SK-N-SH (cell line): ENCODE data around the gene DCDC1. TPM values are rescaled to one million over a fixed set of nuclear protein-coding genes. Genes with fewer than 3 reads are reported as not detected.

Source experiments
- CTCF ChIA-PET: fragments of 300-600, 350-600 bp; formaldehyde crosslinking; extraction: SDS; loops from one replicate; lab custom pipeline; 2021; lab: Yijun Ruan, JAX
- POLR2A ChIA-PET: fragments of 350-600 bp; sonication (Branson Sonifier 250); formaldehyde crosslinking; extraction: SDS; loops from one replicate; lab custom pipeline; 2020; ENCODE audit warnings: antibody characterized with exemption, inconsistent platforms; lab: Yijun Ruan, JAX
- DNase-seq: peaks from one replicate; pipeline ENCODE4 v3.0.0; 2012
- H2AFZ ChIP-seq: fragments of 200-600 bp; sonication (generic); 2 replicates; pipeline ENCODE4 v1.8.1; 2016; ENCODE audit warnings: antibody characterized with exemption, mild to moderate bottlenecking, low read depth
- H3F3A ChIP-seq: fragments of 200-600 bp; sonication (generic); replicated peaks from 2 replicates; pipeline ENCODE3; 2016; ENCODE audit warnings: antibody characterized with exemption, mild to moderate bottlenecking; ENCODE audit not compliant: insufficient read depth
- H3K27ac ChIP-seq, 2 experiments: fragments of 200-500 bp in 1 of 2; fragments of 200-600 bp in 1 of 2; sonication (Bioruptor generic) in 1 of 2; sonication (generic), shearing (Covaris generic) in 1 of 2; 2 replicates each; pipeline versions ENCODE4 v1.5.1 to v1.6.1; 2014 to 2016; ENCODE audit warnings: low read depth in 2 of 2, inconsistent platforms in 1 of 2, low read length in 1 of 2, mild to moderate bottlenecking in 1 of 2, mixed read lengths in 1 of 2
- H3K27me3 ChIP-seq: fragments of 200-600 bp; sonication (generic), shearing (Covaris generic); 2 replicates; pipeline ENCODE4 v1.6.1; 2016; ENCODE audit warnings: mixed run types; ENCODE audit not compliant: insufficient read depth
- H3K36me3 ChIP-seq, 2 experiments: fragments of 200-500 bp in 1 of 2; fragments of 200-600 bp in 1 of 2; sonication (Bioruptor generic) in 1 of 2; sonication (generic) in 1 of 2; replicated peaks in 1 of 2; 2 replicates each; pipeline versions ENCODE3 to v1.5.1; 2014 to 2016; ENCODE audit warnings: low read length in 1 of 2, mild to moderate bottlenecking in 1 of 2; ENCODE audit not compliant: insufficient read depth in 2 of 2, control insufficient read depth in 1 of 2
- H3K4me1 ChIP-seq, 2 experiments: fragments of 200-500 bp in 1 of 2; fragments of 200-600 bp in 1 of 2; sonication (Bioruptor generic) in 1 of 2; sonication (generic), shearing (Covaris generic) in 1 of 2; 2 replicates each; pipeline versions ENCODE4 v1.5.1 to v1.6.1; 2014 to 2016; ENCODE audit warnings: low read depth in 1 of 2, low read length in 1 of 2, mixed run types in 1 of 2; ENCODE audit not compliant: insufficient read depth in 2 of 2, control insufficient read depth in 1 of 2
- H3K4me2 ChIP-seq: fragments of 200-600 bp; sonication (generic), shearing (Covaris generic); 2 replicates; pipeline ENCODE4 v1.6.1; 2017; ENCODE audit warnings: mixed run types
- H3K4me3 ChIP-seq, 2 experiments: fragments of 200-500 bp in 1 of 2; fragments of 200-600 bp in 1 of 2; sonication (Bioruptor generic) in 1 of 2; sonication (generic), shearing (Covaris generic) in 1 of 2; 2 replicates each; pipeline versions ENCODE4 v1.5.1 to v1.8.1; 2014 to 2016; ENCODE audit warnings: low read depth in 2 of 2, inconsistent platforms in 1 of 2, low read length in 1 of 2, mild to moderate bottlenecking in 1 of 2, mixed read lengths in 1 of 2, moderate library complexity in 1 of 2
- H3K79me2 ChIP-seq: fragments of 200-600 bp; sonication (generic); 2 replicates; pipeline ENCODE4 v1.8.1; 2017; ENCODE audit warnings: mild to moderate bottlenecking; ENCODE audit not compliant: insufficient read depth
- H3K9ac ChIP-seq: fragments of 200-600 bp; sonication (generic); 2 replicates; pipeline ENCODE4 v1.6.1; 2017; ENCODE audit warnings: mixed run types
- H3K9me2 ChIP-seq: fragments of 200-600 bp; sonication (generic); 2 replicates; pipeline ENCODE4 v1.6.1; 2017; ENCODE audit warnings: mixed run types
- H3K9me3 ChIP-seq: fragments of 200-600 bp; sonication (generic); 2 replicates; pipeline ENCODE4 v1.6.1; 2017; ENCODE audit warnings: mixed run types, mild to moderate bottlenecking, moderate library complexity
- H4K20me1 ChIP-seq: fragments of 200-600 bp; sonication (generic); 2 replicates; pipeline ENCODE4 v1.6.1; 2017; ENCODE audit warnings: mild to moderate bottlenecking, mixed run types; ENCODE audit not compliant: insufficient read depth
- CHD2 ChIP-seq: fragments of 150-350 bp; IDR thresholded peaks from 2 replicates; pipeline ENCODE4 v1.6.1; 2018; ENCODE audit warnings: low read length; ENCODE audit not compliant: partially characterized antibody
- ELF1 ChIP-seq: IDR thresholded peaks from 2 replicates; pipeline ENCODE4 v1.4.0; 2012
- GABPA ChIP-seq: IDR thresholded peaks from 2 replicates; pipeline ENCODE4 v1.4.0; 2012; ENCODE audit warnings: low read depth, mild to moderate bottlenecking
- NRF1 ChIP-seq: IDR thresholded peaks from 2 replicates; pipeline ENCODE4 v1.6.1; 2012; ENCODE audit warnings: low read depth, mild to moderate bottlenecking, low read length
- POLR2AphosphoS5 ChIP-seq: IDR thresholded peaks from 2 replicates; pipeline ENCODE4 v1.6.1; 2012; ENCODE audit warnings: low read depth, low read length
- RCOR1 ChIP-seq: fragments of 150-350 bp; IDR thresholded peaks from 2 replicates; pipeline ENCODE4 v1.6.1; 2017; ENCODE audit warnings: antibody characterized with exemption, low read length
- RXRA ChIP-seq: IDR thresholded peaks from 2 replicates; pipeline ENCODE4 v1.4.0; 2012; ENCODE audit warnings: low read depth, mild to moderate bottlenecking, borderline replicate concordance
- SMC3 ChIP-seq: IDR thresholded peaks from 2 replicates; pipeline ENCODE4 v1.6.1; 2012; ENCODE audit warnings: low read depth, low read length, improper control_type of control experiment
- TCF12 ChIP-seq: IDR thresholded peaks from 2 replicates; pipeline ENCODE4 v1.4.0; 2012
- WGBS: methylation state at CpG from one replicate; pipeline ENCODE4 v1.1.6; 2017; ENCODE audit warnings: low lambda C conversion rate; 5-methylcytosine and 5-hydroxymethylcytosine counted together
- polyA plus RNA-seq, 3 experiments: library from polyadenylated mRNA; depleted of rRNA; stranded (reverse); fragments of >200 nt; gene quantifications; 2 replicates each; pipeline ENCODE4 v1.2.3, GENCODE V29; 2012
- TF ChIP-seq, protein P1 (sequence below): IDR thresholded peaks from 2 replicates; pipeline ENCODE4 v1.4.0; 2012; ENCODE audit warnings: low read depth, borderline replicate concordance
- TF ChIP-seq, protein P2 (sequence below): fragments of 200-600 bp; sonication (generic); IDR thresholded peaks from 2 replicates; pipeline ENCODE4 v1.6.1; 2017; ENCODE audit warnings: antibody characterized with exemption, mild to moderate bottlenecking, moderate library complexity
- TF ChIP-seq, protein P3 (sequence below): IDR thresholded peaks from 2 replicates; pipeline ENCODE4 v1.4.0; 2012; ENCODE audit warnings: low read depth, borderline replicate concordance
- TF ChIP-seq, protein P4 (sequence below): fragments of 150-350 bp; IDR thresholded peaks from 2 replicates; pipeline ENCODE4 v1.6.1; 2016; ENCODE audit warnings: mild to moderate bottlenecking, low read depth, low read length
- TF ChIP-seq, protein P5 (sequence below): IDR thresholded peaks from 2 replicates; pipeline ENCODE4; 2012
- TF ChIP-seq, protein P6 (sequence below): IDR thresholded peaks from 2 replicates; pipeline ENCODE4 v1.6.1; 2012; ENCODE audit warnings: mild to moderate bottlenecking, low read depth, low read length, moderate library complexity

The DCDC1 gene
- polyA plus RNA-seq, 1 of the 3 experiments (the other 2 are of a cell fraction) = 0.12 TPM

DNA sequence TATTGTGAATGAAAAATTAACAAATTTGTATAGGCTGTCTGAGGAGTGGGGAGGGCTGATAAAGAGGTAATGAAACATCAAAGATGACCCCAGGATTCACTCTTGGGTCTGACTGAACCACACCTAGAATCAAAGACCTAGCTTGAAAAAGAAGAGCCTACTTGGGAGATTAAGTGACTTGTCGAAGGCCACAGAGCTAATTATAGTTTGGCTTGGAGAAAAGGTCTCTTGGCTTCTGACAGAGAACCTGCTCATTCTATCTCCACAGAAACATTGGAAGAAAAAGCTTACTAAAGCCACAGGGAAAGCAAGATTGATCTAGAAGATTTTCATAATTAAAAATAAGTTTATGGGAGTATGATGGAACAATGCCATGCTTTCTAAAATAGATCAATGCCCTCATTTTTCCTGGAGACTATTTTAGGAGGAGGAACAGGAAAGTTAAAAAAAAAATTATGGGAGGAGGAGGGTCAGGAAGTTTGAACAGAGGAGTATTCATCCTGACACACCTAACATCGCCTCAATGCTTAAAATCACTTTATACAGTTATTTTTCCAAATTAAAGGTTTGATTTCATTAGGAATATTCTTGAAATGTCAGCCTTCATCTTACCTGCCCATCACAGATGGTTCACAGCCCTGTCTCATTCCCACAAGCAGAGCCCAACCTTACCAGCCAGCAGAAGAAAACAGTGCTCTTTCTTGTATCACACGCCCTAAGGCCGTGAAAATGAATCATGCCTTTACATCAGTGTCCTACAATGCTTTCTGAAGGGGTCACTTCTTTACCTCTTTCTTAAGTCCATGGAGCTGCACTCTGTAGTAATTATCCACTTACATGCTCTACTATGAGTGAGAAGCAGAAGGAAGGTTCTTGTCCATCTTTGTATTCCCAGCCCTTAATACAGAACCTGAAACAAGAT, 552.3 kb downstream of the DCDC1 start:
- 5% methylated on average over 4 of the region's 4 CpGs for WGBS
- Histone ChIP-seq H2AFZ (no peak overlapping the region), H3K36me3 (no peaks in the 10 kb centered on the region), H3K4me1 (peaks cover 0 to 19% of the 10 kb centered on the region in 2 experiments; a peak in 2 of 4 replicates), H3K4me2 (no peak overlapping the region), H3K9ac (no peak overlapping the region), H3K79me2 (no peaks in the 10 kb centered on the region), H3K27ac (no peak overlapping the region), H3F3A (no peaks in the 10 kb centered on the region), H3K27me3 (no peaks in the 10 kb centered on the region), H4K20me1 (no peaks in the 10 kb centered on the region), H3K4me3 (no peak overlapping the region), H3K9me3 (no peaks in the 10 kb centered on the region), H3K9me2 (no peaks in the 10 kb centered on the region)
- POLR2A ChIA-PET = no interaction called here
- CTCF ChIA-PET = no interaction called here
- no peak for DNase-seq
- TF ChIP-seq, protein P1, sequence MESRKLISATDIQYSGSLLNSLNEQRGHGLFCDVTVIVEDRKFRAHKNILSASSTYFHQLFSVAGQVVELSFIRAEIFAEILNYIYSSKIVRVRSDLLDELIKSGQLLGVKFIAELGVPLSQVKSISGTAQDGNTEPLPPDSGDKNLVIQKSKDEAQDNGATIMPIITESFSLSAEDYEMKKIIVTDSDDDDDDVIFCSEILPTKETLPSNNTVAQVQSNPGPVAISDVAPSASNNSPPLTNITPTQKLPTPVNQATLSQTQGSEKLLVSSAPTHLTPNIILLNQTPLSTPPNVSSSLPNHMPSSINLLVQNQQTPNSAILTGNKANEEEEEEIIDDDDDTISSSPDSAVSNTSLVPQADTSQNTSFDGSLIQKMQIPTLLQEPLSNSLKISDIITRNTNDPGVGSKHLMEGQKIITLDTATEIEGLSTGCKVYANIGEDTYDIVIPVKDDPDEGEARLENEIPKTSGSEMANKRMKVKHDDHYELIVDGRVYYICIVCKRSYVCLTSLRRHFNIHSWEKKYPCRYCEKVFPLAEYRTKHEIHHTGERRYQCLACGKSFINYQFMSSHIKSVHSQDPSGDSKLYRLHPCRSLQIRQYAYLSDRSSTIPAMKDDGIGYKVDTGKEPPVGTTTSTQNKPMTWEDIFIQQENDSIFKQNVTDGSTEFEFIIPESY = no peak
- TF ChIP-seq TCF12 = no peak
- TF ChIP-seq, protein P2, sequence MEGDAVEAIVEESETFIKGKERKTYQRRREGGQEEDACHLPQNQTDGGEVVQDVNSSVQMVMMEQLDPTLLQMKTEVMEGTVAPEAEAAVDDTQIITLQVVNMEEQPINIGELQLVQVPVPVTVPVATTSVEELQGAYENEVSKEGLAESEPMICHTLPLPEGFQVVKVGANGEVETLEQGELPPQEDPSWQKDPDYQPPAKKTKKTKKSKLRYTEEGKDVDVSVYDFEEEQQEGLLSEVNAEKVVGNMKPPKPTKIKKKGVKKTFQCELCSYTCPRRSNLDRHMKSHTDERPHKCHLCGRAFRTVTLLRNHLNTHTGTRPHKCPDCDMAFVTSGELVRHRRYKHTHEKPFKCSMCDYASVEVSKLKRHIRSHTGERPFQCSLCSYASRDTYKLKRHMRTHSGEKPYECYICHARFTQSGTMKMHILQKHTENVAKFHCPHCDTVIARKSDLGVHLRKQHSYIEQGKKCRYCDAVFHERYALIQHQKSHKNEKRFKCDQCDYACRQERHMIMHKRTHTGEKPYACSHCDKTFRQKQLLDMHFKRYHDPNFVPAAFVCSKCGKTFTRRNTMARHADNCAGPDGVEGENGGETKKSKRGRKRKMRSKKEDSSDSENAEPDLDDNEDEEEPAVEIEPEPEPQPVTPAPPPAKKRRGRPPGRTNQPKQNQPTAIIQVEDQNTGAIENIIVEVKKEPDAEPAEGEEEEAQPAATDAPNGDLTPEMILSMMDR = no peak
- no peak for TF ChIP-seq CHD2
- TF ChIP-seq, protein P3, sequence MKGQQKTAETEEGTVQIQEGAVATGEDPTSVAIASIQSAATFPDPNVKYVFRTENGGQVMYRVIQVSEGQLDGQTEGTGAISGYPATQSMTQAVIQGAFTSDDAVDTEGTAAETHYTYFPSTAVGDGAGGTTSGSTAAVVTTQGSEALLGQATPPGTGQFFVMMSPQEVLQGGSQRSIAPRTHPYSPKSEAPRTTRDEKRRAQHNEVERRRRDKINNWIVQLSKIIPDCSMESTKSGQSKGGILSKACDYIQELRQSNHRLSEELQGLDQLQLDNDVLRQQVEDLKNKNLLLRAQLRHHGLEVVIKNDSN = no peak
- TF ChIP-seq, protein P4, sequence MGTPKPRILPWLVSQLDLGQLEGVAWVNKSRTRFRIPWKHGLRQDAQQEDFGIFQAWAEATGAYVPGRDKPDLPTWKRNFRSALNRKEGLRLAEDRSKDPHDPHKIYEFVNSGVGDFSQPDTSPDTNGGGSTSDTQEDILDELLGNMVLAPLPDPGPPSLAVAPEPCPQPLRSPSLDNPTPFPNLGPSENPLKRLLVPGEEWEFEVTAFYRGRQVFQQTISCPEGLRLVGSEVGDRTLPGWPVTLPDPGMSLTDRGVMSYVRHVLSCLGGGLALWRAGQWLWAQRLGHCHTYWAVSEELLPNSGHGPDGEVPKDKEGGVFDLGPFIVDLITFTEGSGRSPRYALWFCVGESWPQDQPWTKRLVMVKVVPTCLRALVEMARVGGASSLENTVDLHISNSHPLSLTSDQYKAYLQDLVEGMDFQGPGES = no peak
- no peak for TF ChIP-seq RXRA
- no peak for TF ChIP-seq NRF1
- TF ChIP-seq POLR2AphosphoS5 = no peak
- TF ChIP-seq SMC3 = no peak
- TF ChIP-seq, protein P5, sequence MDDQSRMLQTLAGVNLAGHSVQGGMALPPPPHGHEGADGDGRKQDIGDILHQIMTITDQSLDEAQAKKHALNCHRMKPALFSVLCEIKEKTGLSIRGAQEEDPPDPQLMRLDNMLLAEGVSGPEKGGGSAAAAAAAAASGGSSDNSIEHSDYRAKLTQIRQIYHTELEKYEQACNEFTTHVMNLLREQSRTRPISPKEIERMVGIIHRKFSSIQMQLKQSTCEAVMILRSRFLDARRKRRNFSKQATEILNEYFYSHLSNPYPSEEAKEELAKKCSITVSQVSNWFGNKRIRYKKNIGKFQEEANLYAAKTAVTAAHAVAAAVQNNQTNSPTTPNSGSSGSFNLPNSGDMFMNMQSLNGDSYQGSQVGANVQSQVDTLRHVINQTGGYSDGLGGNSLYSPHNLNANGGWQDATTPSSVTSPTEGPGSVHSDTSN = no peak
- TF ChIP-seq GABPA = no peak
- TF ChIP-seq, protein P6, sequence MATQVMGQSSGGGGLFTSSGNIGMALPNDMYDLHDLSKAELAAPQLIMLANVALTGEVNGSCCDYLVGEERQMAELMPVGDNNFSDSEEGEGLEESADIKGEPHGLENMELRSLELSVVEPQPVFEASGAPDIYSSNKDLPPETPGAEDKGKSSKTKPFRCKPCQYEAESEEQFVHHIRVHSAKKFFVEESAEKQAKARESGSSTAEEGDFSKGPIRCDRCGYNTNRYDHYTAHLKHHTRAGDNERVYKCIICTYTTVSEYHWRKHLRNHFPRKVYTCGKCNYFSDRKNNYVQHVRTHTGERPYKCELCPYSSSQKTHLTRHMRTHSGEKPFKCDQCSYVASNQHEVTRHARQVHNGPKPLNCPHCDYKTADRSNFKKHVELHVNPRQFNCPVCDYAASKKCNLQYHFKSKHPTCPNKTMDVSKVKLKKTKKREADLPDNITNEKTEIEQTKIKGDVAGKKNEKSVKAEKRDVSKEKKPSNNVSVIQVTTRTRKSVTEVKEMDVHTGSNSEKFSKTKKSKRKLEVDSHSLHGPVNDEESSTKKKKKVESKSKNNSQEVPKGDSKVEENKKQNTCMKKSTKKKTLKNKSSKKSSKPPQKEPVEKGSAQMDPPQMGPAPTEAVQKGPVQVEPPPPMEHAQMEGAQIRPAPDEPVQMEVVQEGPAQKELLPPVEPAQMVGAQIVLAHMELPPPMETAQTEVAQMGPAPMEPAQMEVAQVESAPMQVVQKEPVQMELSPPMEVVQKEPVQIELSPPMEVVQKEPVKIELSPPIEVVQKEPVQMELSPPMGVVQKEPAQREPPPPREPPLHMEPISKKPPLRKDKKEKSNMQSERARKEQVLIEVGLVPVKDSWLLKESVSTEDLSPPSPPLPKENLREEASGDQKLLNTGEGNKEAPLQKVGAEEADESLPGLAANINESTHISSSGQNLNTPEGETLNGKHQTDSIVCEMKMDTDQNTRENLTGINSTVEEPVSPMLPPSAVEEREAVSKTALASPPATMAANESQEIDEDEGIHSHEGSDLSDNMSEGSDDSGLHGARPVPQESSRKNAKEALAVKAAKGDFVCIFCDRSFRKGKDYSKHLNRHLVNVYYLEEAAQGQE = no peak
- no peak for TF ChIP-seq ELF1
- TF ChIP-seq RCOR1 = no peak
- TF ChIP-seq, all 33 proteins: peak for 0
